Suprapubic skin (tissue), 3 donors: ENCODE results near the gene PRAME.

ENCODE experiments used
- EP300 ChIP-seq: sonication (generic); formaldehyde crosslinking; IDR thresholded peaks from one replicate; pipeline ENCODE4 v1.6.1; 2017; ENCODE audit warnings: antibody characterized with exemption
- POLR2A ChIP-seq, 2 donors: fragments of 450-650 bp; IDR thresholded peaks; one replicate each; pipeline ENCODE4 v1.6.1; 2017; ENCODE audit warnings: antibody characterized with exemption in 2 of 2, mild to moderate bottlenecking in 2 of 2, moderate library complexity in 2 of 2
- TF ChIP-seq, protein P1 (sequence below), 2 donors: fragments of 200-600 bp in 1 of 2; fragments of 450-650 bp in 1 of 2; sonication (generic) in 1 of 2; IDR thresholded peaks; one replicate each; pipeline ENCODE4 v1.5.1; 2016 to 2019; ENCODE audit warnings: antibody characterized with exemption in 2 of 2, mild to moderate bottlenecking in 1 of 2, moderate library complexity in 1 of 2

GRCh38 chr22:22534604-22535415 lies 24.3 kb downstream of the PRAME start:
- no peak for TF ChIP-seq POLR2A (IDR thresholded peaks at IDR 0.05)
- TF ChIP-seq, protein P1, sequence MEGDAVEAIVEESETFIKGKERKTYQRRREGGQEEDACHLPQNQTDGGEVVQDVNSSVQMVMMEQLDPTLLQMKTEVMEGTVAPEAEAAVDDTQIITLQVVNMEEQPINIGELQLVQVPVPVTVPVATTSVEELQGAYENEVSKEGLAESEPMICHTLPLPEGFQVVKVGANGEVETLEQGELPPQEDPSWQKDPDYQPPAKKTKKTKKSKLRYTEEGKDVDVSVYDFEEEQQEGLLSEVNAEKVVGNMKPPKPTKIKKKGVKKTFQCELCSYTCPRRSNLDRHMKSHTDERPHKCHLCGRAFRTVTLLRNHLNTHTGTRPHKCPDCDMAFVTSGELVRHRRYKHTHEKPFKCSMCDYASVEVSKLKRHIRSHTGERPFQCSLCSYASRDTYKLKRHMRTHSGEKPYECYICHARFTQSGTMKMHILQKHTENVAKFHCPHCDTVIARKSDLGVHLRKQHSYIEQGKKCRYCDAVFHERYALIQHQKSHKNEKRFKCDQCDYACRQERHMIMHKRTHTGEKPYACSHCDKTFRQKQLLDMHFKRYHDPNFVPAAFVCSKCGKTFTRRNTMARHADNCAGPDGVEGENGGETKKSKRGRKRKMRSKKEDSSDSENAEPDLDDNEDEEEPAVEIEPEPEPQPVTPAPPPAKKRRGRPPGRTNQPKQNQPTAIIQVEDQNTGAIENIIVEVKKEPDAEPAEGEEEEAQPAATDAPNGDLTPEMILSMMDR (IDR thresholded peaks at IDR 0.05) = no peak
- no peak for TF ChIP-seq EP300
